ENCODE data around the gene MRPS18A. TPM values are rescaled to one million over a fixed set of nuclear protein-coding genes. Genes with fewer than 3 reads are reported as not detected.
A peak's percentile ranks its signal among the peaks of the same experiment; 100 is the strongest.

Gene MRPS18A
- total and polyA plus RNA-seq, 2 donors (not counting 1 experiment from before 2014, with no cell fraction given), result 39.6 to 46.3 TPM

DNA sequence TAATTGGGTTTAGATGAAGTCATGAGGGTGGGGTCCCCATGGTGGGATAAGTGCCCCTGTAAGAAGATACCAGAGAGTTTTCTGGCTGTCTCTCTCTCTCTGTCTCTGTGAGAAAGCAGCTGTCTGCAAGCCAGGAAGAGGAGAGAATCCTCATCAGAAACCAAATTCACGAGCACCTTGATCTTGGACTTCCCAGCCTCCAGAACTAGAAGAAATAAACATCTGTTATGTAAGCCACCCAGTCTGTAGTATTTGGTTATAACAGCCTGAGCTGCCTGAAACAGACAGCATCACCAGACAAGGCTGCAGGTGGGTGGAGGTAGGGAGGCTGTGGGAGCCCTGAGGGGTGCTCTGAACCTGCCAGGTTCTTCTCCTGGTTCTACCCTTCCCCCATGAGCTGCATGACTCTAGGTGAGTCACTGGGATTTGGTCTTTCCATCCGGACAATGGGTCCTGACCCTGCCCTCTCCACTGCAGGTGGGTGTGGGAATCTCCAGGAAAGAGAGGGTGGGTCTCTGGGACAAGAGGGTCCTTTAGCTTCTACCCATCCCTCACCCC lies 48.1 kb upstream of the MRPS18A start:
- DNase-seq (no peak), ATAC-seq (ENCODE audit: low read depth) (no peak)
- Histone ChIP-seq H3K27me3 (replicated peaks in 1 of 4; ENCODE audit: control extremely low read depth in 1 of 4, control insufficient read depth in 3 of 4, insufficient read depth in 4 of 4, low read length in 3 of 4) (no peaks in the 10 kb centered on the region), H4K20me1 (ENCODE audit: control insufficient read depth, insufficient read depth, low read length, poor library complexity, severe bottlenecking) (no peaks in the 10 kb centered on the region), H3K4me1 (ENCODE audit: control insufficient read depth in 2 of 2, insufficient read depth in 2 of 2, low read length in 2 of 2) (peaks cover 12 to 24% of the 10 kb centered on the region in 2 donors), H3K36me3 (replicated peaks in 1 of 2; ENCODE audit: control extremely low read depth in 1 of 2, control insufficient read depth in 1 of 2, extremely low read depth in 1 of 2, insufficient read depth in 2 of 2, low read length in 1 of 2) (no peaks in the 10 kb centered on the region), H3K9me3 (ENCODE audit: control extremely low read depth in 1 of 3, control insufficient read depth in 2 of 3, insufficient read depth in 1 of 3, low read length in 2 of 3) (peaks cover 0 to 9% (median 3%) of the 10 kb centered on the region in 3 donors), H3K27ac (ENCODE audit: low read length in 2 of 2) (no peak overlapping the region), H3K79me2 (ENCODE audit: control insufficient read depth, insufficient read depth, low read length) (no peaks in the 10 kb centered on the region), H2AFZ (ENCODE audit: insufficient read depth, low read depth, low read length, poor library complexity, severe bottlenecking) (no peak overlapping the region), H3K4me3 (ENCODE audit: control extremely low read depth in 1 of 5, extremely low read depth in 1 of 5, insufficient read depth in 1 of 5, low read depth in 2 of 5, low read length in 4 of 5) (no peak overlapping the region), H3K9ac (ENCODE audit: low read length) (no peak overlapping the region), H3K4me2 (replicated peaks; ENCODE audit: low read depth, low read length, poor library complexity, severe bottlenecking) (no peak overlapping the region)
- H3K9me3 Mint-ChIP-seq (ENCODE audit: insufficient read depth), result peaks cover 6% of the 10 kb centered on the region
- H3K4me3 Mint-ChIP-seq, result no peak overlapping the region
- H3K27me3 Mint-ChIP-seq, result no peaks in the 10 kb centered on the region
- ChIA-PET POLR2A (no interaction called here), CTCF (interaction anchor here (0.6 to 1.0 kb wide), 3 partner anchors 12 to 344 kb away, joined by 3 to 7 read pairs (median 3); no protein-coding TSS in a partner anchor)
- intact Hi-C loops (cut with micrococcal nuclease), result no loop called here
- WGBS (ENCODE audit: insufficient coverage), result no CpG with 5 or more reads among the region's 2 CpGs
- no peak overlapping the region for H3K27ac Mint-ChIP-seq
- H3K4me1 Mint-ChIP-seq, result peaks cover 6% of the 10 kb centered on the region
- TF ChIP-seq, protein P1, sequence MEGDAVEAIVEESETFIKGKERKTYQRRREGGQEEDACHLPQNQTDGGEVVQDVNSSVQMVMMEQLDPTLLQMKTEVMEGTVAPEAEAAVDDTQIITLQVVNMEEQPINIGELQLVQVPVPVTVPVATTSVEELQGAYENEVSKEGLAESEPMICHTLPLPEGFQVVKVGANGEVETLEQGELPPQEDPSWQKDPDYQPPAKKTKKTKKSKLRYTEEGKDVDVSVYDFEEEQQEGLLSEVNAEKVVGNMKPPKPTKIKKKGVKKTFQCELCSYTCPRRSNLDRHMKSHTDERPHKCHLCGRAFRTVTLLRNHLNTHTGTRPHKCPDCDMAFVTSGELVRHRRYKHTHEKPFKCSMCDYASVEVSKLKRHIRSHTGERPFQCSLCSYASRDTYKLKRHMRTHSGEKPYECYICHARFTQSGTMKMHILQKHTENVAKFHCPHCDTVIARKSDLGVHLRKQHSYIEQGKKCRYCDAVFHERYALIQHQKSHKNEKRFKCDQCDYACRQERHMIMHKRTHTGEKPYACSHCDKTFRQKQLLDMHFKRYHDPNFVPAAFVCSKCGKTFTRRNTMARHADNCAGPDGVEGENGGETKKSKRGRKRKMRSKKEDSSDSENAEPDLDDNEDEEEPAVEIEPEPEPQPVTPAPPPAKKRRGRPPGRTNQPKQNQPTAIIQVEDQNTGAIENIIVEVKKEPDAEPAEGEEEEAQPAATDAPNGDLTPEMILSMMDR (IDR thresholded peaks at IDR 0.05), result no peak
- TF ChIP-seq EZH2 (IDR thresholded peaks at IDR 0.05; ENCODE audit: borderline replicate concordance, insufficient read depth, low read depth, low read length, poor library complexity, severe bottlenecking), result no peak

DNA sequence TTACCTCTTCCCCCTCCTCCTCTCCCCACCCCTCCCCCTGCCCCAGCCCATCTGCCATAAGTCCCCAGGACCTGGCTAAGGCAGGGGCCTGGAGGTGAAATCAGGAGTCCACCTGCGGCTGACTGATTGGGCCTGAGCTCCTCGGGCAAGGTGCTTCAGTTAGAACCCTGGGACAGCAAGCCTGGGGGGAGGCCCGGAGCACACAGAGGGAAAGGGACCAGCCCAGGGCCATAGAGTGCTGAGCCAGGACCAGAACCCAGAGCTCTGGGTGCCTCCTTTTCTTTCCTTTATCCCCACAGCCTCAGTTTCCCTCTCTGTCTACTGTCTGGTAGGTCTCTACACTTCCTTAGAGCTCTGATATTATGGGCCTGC lies 46.7 kb upstream of the MRPS18A start:
- H3K9ac ChIP-seq (ENCODE audit: low read length), result no peak overlapping the region
- H3K4me2 ChIP-seq (replicated peaks; ENCODE audit: low read depth, low read length, poor library complexity, severe bottlenecking), result peak overlapping the region; percentile 64
- Mint-ChIP-seq H3K27ac (no peak overlapping the region), H3K27me3 (no peaks in the 10 kb centered on the region), H3K4me1 (peaks cover 6% of the 10 kb centered on the region), H3K4me3 (no peak overlapping the region), H3K9me3 (ENCODE audit: insufficient read depth) (peaks cover 6% of the 10 kb centered on the region)
- 56% methylated on average over 3 of the region's 3 CpGs for WGBS (ENCODE audit: insufficient coverage)
- no peak overlapping the region for H3K4me3 ChIP-seq (ENCODE audit: control extremely low read depth in 1 of 5, extremely low read depth in 1 of 5, insufficient read depth in 1 of 5, low read depth in 2 of 5, low read length in 4 of 5)
- H3K27me3 ChIP-seq (replicated peaks in 1 of 4; ENCODE audit: control extremely low read depth in 1 of 4, control insufficient read depth in 3 of 4, insufficient read depth in 4 of 4, low read length in 3 of 4), result no peaks in the 10 kb centered on the region
- ChIA-PET CTCF (no interaction called here), POLR2A (no interaction called here)
- no peak for DNase-seq
- peak overlapping the region in 1 of 2 donors; percentile 82 for H3K27ac ChIP-seq (ENCODE audit: low read length in 2 of 2)
- H4K20me1 ChIP-seq (ENCODE audit: control insufficient read depth, insufficient read depth, low read length, poor library complexity, severe bottlenecking), result no peaks in the 10 kb centered on the region
- H3K79me2 ChIP-seq (ENCODE audit: control insufficient read depth, insufficient read depth, low read length), result no peaks in the 10 kb centered on the region
- H3K4me1 ChIP-seq (ENCODE audit: control insufficient read depth in 2 of 2, insufficient read depth in 2 of 2, low read length in 2 of 2), result peaks cover 12 to 24% of the 10 kb centered on the region in 2 donors
- intact Hi-C loops (cut with micrococcal nuclease), result no loop called here
- peak overlapping the region; percentile 51 for H2AFZ ChIP-seq (ENCODE audit: insufficient read depth, low read depth, low read length, poor library complexity, severe bottlenecking)
- ATAC-seq (ENCODE audit: low read depth), result no peak
- peaks cover 3 to 19% (median 10%) of the 10 kb centered on the region in 3 donors for H3K9me3 ChIP-seq (ENCODE audit: control extremely low read depth in 1 of 3, control insufficient read depth in 2 of 3, insufficient read depth in 1 of 3, low read length in 2 of 3)
- no peaks in the 10 kb centered on the region for H3K36me3 ChIP-seq (replicated peaks in 1 of 2; ENCODE audit: control extremely low read depth in 1 of 2, control insufficient read depth in 1 of 2, extremely low read depth in 1 of 2, insufficient read depth in 2 of 2, low read length in 1 of 2)
- no peak for TF ChIP-seq EZH2 (IDR thresholded peaks at IDR 0.05; ENCODE audit: borderline replicate concordance, insufficient read depth, low read depth, low read length, poor library complexity, severe bottlenecking)
- TF ChIP-seq, protein P1 (IDR thresholded peaks at IDR 0.05), result no peak

Measured in B cell (primary cell).